GM18868 (cell line): ENCODE data around the gene CHGA.

Experiments
- ATAC-seq: cut with Tn5 transposase; IDR thresholded peaks from one replicate; pipeline ENCODE4 v1.9.1; 2021; ENCODE audit warnings: mild to moderate bottlenecking, moderate library complexity; ENCODE audit not compliant: unreplicated experiment

Gene CHGA, protein sequence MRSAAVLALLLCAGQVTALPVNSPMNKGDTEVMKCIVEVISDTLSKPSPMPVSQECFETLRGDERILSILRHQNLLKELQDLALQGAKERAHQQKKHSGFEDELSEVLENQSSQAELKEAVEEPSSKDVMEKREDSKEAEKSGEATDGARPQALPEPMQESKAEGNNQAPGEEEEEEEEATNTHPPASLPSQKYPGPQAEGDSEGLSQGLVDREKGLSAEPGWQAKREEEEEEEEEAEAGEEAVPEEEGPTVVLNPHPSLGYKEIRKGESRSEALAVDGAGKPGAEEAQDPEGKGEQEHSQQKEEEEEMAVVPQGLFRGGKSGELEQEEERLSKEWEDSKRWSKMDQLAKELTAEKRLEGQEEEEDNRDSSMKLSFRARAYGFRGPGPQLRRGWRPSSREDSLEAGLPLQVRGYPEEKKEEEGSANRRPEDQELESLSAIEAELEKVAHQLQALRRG

DNA sequence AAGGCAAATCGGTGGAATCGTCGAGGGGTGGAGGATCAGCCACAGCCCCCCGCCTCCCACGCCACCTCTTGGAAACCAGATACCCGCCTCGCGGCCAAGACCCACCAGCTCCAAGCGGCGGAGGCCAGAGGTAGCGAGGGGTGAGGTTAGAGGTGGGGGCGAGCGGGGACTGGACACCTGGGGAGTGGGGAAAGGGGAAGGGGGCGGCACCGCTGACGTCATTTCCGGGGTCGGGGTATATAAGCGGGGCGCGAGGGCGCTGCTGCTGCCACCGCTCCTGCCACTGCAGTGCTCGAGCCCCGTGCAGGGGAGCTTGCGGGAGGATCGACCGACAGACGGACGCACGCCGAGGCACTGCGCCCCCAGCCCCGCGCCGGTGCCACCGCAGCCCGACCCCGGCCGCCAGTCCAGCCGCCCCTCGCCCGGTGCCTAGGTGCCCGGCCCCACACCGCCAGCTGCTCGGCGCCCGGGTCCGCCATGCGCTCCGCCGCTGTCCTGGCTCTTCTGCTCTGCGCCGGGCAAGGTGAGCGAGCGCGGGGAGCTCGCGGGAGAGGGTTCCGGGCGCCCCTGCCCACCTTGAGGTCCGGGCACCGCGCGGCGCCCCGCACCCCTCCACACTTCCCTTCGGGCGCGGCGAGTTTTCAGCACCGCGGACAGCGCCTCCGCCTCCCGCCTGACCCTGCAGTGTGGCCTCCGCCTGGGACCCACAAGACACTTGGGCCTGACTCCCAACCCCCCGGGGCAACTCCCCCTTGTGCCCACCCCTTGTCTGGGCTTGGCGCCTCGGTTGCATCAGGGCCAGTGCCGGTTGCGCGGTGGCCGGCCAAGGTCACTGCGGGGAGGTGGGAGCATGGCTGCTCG lies at the start of gene CHGA:
CHGA (plus strand) TSS at position 268 of the 861 bp plus-strand sequence; CDS start at position 478, 210 bp downstream.
- no peak for ATAC-seq

GRCh38 chr14:92874962-92875661 lies 47.8 kb upstream of the CHGA start:
- no peak for ATAC-seq

GRCh38 chr14:92877757-92878431 lies 45.1 kb upstream of the CHGA start:
- no peak for ATAC-seq

- no peak for ATAC-seq
Measured at GRCh38 chr14:92880351-92880750, 42.6 kb upstream of the CHGA start.

GRCh38 chr14:92880851-92881250 lies 42.1 kb upstream of the CHGA start:
- ATAC-seq = no peak

DNA sequence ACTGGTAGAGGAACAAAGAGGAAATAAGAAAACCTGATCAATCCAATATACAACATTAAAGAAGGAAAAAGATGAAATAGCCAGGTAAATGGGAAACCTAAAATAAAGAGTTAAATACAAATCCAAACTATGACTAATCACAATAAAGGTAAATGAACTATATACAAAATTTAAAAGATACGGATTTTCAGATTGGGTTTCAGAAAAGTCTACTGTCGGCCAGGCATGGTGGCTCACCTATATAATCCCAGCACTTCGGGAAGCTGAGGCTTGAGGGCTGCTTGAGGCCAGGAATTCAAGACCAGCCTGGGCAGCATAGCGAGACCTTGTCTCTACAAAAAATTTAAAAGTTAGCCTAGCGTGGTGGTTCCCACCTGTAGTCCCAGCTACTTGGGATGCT lies 39.9 kb upstream of the CHGA start:
- no peak for ATAC-seq

GRCh38 chr14:92884410-92884809 lies 38.5 kb upstream of the CHGA start:
- no peak for ATAC-seq

DNA sequence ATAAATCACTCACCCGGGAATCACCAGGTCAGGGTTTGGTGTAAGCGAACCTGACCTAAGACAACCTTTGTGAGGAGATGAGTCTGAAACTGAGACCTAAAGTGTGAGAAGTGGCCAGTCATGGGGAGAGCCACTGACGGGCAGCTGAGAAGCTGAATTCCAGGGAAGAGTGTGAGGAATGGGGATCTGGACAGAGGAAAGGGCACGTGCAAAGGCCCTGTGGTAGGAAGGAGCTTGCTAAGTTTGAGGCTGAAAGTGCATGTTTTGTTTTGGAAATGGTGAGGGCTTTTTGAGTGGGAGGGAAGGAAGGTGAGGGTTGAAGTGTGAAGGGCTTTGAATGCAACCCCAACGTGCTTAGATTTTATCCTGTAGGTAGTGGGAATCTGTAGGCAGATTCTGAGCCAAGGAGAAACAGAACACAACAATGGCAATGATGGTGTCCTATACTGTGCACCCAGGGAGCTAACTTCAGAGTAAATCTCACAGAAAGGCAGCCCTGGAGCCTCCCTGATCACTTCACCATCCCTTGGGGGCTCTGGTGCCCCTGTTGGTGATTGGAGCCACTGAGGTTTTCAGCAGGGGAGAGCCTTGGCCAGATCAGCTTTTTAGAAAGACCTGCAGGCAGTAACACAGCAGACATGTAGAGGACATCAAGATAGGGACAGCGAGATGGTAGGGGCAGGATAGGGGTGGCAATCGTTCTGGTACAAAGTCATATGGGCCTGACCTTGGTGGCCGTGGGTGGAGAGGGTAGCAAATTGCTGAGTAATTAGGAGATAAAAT lies 37.5 kb upstream of the CHGA start:
- ATAC-seq = no peak

GRCh38 chr14:92886337-92886736 lies 36.6 kb upstream of the CHGA start:
- ATAC-seq = no peak

GRCh38 chr14:92887157-92887556 lies 35.8 kb upstream of the CHGA start:
- no peak for ATAC-seq

DNA sequence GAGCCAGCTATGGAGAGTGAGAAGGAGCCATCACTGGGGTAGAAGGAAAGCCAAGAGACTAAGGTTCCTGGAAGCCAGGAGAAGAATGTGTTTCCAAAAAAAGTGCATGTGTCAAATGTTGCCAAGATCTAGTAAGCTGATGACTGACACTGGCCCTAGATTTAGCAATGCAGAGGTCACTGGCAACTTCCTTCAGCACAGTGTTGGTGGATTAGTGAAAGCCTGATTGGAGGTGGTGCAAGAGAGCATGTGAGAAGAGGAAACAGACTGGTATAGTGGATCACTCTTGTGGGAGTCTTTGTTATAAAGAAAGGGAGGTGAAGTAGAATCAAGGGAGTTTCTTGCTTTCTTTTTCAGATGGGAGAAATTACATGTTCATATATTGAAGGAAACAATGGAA lies 34.1 kb upstream of the CHGA start:
- no peak for ATAC-seq

- no peak for ATAC-seq
Measured at GRCh38 chr14:92890830-92891588, 31.9 kb upstream of the CHGA start.

DNA sequence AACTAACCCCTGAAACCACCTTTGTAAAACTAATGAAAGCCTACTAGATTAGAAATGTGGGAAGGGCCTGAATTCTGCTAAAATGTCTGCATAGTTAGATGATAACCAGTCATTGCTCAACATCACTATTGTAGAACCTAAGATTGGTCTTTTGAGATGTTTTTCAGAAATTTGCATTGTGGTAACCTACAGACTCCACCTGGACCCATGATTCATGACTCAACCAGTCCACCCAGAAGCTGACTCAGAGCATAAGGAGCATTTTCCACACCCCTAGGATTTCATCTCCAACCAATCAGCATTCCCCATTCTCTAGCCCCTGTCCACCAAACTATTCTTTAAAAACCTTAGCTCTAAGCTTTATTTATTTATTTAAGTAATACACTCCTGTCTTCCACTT lies 30.4 kb upstream of the CHGA start:
- no peak for ATAC-seq

- ATAC-seq = no peak
Measured at GRCh38 chr14:92895352-92895878, 27.5 kb upstream of the CHGA start.

DNA sequence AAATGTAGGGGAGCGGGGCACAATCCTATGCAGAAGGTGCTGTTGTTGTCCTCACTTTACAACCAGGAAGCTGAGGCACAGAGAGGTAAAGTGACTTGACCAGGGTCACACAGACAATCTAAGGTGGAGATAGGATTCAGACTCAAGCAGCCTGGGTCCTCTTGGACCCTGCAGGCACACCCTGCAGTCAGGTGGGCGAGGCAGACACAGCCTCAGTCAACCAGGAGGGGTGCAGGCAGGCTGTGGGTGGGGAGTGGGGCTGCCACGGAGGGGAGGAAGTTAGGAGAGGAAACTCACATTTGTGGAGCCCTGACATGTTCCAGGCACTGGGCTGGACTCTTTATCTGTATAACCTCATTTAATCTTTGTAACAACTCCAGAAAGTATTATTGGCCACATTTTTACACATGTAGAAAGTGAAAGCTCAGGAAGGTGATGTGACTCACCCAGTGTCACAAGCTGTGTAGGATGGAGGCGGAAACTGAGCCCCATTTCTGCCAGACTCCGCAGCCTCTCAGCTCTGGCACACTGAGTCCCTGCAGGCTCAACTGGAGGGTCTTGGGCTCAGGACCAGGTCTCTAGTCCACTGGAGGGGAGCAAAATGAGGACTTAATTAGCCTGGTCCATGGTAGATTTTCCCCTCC lies 24.9 kb upstream of the CHGA start:
- ATAC-seq = no peak

- ATAC-seq = no peak
Measured at GRCh38 chr14:92898566-92899131, 24.3 kb upstream of the CHGA start.

DNA sequence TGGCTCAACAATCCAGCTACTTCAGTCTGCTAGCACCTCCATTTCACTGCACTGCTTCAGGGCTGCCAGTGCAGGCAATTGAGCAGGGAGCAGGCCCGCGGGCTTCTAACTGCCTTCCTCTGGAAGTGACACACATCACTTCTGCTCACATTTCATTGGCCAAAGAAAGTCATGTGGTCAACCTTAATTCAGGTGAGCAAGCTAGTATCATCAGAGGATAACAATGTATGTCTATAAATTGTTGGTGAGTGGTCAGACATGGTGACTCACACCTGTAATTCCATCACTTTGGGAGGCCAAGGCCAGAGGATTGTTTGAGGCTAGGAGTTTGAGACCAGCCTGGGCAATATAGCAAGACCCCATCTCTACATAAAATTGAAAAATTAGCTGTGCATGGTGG lies 22.3 kb upstream of the CHGA start:
- ATAC-seq = no peak

DNA sequence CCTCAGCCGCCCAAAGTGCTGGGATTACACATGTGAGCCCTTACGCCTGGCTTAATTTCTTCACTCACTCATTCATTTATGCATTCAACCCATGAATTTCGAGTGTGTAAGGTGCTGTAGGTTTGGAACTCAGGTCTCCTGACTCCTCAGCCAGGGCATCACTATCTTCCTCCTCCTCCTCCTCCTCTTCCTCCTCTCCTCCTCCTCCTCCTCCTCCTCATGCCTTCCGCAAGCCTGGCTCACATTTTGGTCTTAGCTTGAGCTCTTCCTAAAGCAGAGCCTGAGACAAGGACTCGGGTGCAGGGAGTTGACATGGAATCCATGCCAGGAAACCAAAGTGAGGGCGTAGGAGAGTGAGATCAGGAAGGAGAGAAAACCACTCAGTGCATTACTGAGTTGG lies 20.8 kb upstream of the CHGA start:
- ATAC-seq = no peak
